Measurements from ENCODE around the gene TMEM31.
A peak's percentile ranks its signal among the peaks of the same experiment; 100 is the strongest.
"Not testable (repeated sequence)": the region's sequence is repeated elsewhere in the genome, so short reads cannot be mapped to it uniquely, and the experiment has no call there.

The TMEM31 gene

DNA sequence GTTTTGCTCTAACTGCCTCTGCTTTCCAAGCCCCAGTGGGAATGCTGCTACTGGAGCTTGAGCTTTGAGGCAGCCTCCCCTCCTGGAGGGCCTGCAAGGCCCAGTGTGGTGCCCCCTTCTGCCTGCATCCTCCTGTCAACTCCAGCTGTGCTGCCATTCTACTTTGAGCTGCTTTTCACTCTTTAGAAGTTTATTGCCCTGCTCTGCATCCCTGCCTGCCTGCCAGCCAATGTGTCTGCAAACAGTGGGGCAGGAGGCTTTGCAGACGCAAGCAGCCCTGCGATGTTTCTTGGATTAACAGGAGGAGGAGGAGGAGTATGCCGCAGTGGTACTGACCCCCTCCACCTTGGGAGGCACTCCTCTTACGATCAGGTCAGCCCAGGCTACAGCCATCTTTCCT lies 16.4 kb downstream of the TMEM31 start:
- no peak for DNase-seq

DNA sequence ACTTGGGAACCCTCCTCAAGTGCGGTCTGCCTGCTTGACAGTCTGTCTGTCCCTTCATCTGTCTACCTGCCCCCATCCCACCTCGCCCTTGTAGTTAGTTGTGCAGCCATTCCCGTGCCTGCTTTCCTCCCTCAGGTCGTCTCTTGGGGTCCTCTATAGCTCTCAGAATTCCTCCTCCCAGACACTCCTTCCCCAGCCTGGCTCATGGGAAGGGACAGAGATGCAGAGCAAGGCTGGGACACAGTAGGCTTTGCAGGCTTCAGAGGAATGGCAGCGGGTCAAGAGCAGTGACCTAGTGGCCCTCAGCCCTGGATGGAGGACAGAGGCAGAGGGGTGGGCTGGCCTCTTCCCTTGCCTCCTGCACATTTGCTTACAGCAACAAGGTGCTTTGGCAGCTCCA lies 18.3 kb downstream of the TMEM31 start:
- no peak for DNase-seq

DNA sequence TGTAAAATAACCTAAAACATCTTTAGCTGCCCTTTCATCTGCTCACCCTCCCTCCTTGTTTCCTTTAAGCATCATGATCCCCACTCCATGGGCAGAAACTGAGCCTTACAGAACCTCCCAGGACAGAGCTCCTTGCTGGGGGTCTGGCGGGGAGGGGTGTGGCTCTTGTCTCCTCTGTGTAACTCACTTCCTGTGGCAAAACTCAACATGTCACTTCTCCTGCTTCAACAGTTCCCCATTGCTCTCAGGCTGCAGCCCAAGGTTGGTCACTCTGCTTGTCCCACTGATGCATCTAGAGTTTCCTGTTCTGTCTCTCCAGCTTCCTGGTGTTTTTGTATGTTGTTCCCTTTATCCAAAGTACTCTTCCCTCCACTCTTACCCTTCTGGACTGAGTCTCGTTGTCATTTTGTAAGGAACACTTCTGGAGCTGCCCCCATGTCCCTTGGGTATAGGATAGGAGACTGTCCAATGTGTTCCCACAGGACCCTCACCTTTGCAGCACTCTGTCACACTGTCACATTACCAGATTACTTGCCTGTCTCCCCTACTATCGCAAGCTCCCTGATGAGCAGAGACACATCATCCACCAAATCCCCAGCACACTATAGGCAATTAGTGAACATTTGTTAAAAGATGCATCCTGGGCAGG lies 19.6 kb downstream of the TMEM31 start:
- DNase-seq = peak; percentile 24

DNA sequence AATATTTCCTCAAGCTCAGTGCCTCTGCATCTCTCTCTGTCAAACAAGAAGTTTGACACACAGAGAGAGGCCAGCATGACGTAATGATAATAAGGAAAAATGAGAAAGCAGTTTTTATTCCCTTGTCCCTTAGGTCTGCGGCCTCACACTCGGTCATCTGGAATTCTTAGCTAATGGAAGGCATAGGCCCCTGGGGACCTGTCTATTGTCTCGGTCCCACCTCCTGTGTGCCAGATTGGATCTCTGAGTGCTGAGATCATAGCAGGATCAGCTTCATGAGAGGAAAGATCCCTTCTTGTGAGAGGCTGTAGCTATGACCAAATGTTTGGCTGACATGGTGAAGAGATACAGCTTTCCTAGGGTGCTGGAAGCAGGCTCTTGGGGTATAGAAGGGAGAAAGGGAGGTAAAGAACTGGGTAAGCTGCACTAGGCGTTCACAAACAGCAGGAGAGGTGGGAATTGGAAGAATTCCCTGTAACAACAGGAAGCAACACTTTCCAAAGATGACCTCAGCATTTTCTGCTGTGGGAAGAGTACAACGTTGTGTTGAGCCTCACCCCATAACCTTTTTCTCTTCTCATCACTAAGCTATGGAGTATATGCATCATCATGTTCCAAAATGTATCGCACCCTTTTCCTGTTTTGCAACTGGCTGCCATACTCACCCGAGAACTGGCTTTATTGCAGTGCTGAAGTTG lies 20.2 kb downstream of the TMEM31 start:
- DNase-seq = no peak

DNA sequence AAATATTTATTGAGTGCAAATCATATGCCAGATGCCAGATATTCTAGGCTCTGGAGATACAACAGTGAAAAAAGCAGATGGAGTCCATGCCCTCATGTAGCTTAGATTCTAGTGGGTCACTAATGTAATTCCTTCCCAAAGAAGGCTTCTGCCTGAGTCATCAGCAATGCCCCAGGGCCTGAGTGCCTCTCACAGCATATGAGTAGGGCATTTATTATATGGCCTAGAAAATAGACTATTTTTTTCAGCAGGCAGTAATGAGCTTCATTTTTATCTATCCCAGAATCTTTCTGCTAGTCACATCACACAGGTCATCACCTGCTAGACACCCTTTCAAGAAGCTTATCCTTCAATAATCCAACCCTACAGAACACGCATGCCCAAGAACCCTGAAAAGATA lies 22.3 kb downstream of the TMEM31 start:
- no peak for DNase-seq

DNA sequence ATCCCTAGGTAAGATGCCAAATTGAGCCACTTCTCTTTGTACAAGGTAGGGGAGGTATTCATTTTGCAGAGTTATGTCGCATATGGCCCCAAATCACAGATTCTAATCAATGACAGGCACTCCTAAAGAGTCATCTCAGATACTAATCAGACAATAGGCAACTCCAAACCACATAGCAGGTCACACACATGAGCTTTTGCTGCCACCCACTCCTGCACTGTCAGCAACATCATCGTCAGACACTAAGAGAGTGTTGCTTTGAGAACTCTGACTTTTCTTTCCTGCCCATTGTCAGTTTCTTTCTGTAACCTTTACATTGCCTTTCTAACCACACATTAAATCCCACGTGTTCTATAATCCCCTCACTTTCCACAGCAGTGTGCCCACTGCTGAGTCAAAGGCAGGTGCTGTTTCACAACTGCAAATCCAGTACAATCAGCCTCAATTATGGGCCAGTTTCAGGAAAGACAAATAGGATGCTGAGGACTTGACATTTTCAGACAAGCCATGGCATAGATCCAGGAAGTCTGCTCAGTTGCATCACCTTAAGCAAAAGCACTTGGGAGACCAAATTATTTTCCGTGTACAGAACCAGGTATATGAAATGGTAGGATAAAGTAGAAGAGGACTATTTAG lies 23.5 kb downstream of the TMEM31 start:
- no peak for DNase-seq

DNA sequence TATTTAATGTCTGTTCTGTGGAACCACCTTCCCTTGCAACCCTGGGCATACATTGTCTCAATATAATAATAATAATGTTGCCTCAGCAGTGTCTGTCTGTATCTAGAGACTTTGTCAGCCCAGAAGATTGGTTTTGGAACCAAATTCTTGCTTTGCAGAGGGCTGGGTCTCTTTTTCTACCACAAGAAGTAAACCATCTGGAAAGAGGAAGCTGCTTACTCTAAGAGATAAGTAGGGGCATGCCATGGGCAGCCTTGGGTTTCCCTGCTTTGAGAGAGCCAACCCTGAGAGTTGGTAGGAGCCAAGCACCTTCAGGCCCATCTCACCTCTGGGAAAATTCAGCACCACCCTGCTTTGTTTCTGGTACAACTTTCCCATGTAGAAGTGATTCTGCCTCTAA lies 27.0 kb downstream of the TMEM31 start:
- no peak for DNase-seq

DNA sequence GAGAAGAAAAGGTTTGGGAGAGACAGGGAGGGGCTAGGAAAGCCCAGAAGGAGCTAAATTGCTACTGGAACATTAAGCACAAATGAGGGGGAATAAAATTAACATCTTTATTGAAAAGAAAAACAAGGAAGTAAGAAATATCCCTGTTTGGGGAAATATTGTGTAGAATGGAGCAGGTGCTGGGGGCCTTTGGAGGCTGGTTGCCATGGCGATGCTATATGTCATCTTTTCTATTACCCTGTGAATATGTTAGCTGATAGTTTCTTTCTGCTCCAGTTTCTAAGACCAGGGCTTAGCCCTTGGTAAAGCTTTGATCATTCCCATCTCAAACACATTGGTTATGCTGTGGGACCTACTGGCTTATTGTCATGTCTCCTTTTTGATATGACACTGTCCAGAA lies 28.7 kb downstream of the TMEM31 start:
- no peak for DNase-seq

DNA sequence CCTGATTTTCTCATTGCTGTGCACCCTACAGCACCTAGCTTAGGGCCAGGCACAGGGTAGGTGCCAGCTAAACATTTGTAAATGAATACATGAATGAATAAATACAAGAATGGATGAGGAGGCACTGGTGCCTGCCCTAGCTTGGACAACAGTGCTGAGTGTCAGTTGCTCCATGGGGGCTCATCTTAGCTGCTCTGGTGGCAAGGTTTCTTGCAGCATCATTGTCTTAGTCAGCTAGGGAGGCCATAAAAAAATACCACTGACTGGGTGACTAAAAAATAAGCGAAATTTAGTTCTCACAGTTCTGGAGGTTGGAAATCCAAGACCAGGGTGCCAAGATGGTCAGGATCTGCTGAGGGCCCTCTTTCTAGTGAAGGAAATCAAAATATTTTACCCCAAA lies 31.2 kb downstream of the TMEM31 start:
- DNase-seq = no peak

DNA sequence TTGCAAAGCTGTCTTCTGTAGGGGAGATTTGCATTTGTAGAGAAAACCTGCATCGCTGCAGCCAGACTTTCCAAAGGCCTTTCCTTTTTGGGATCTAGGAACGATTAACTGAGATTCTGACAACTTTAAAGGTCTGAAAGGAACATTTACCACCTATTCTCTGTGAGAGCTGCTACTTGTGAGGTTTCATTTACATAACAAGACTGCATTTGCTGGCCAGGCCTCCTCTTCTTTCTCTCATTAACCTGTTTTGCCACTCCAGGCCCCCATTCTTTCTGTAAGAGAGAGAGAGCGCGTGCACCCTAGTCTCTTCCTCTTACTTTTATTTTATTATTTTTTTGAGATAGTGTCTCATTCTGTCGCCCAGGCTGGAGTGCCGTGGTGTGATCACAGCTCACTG lies 31.6 kb downstream of the TMEM31 start:
- DNase-seq = no peak

DNA sequence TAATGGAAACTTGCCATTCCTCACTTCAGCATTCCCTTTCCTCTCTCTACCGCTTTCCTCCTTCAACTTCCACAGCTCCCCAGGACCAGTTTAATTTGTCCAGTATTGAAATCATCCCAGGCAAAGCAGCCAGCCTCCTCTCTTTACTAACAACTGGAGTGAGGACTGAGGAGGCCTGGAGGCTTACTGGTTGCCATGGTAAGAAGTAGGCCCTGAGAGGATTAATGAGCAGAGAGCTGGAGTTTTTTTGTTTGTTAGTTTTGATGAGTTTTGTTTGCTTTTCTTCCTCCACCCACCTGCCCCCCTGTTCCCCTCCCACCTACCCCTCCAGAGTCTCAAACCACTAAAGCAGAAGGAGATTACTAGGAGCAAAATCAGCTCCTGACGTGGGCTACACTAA lies 36.5 kb downstream of the TMEM31 start:
- no peak for DNase-seq

DNA sequence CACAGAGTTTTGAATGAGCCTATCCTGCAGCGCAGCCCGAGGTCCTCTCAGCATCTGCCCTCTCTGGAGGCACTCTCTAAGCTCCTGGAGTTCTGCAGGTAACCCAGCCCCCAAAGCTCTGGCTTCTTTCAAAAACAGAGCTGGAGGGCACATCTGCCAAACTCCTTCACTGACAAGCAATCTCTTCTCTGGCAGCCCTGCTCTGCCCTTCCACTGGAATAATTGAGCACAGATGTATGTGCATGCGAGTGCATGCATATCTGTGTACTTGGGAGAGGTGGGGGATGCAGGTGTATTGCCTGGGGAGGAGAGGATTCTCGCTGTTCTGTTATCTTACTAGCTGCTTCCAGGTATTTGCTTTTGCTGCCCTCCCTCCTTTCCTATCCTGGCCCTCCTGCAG lies 43.7 kb downstream of the TMEM31 start:
- no peak for DNase-seq

DNA sequence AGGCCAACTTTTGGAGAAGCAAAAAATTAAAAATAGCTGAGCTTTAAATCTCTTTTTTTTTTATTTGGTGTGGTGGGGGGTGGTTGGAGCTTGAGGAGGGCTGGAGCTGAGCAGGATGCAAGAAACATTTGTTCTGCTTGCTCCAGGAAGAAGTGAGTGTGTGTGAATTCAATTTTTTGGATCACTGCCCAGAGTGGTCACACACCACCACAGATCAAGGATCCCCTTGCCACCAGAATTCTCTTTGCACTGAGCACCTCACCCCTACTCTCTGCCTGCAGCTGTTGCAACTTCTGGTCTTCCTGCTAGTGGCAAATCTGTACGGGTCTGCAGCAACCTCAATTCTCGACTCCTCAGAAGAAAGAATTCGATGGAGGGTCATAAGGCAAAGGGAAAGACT lies 46.0 kb downstream of the TMEM31 start:
- no peak for DNase-seq

DNA sequence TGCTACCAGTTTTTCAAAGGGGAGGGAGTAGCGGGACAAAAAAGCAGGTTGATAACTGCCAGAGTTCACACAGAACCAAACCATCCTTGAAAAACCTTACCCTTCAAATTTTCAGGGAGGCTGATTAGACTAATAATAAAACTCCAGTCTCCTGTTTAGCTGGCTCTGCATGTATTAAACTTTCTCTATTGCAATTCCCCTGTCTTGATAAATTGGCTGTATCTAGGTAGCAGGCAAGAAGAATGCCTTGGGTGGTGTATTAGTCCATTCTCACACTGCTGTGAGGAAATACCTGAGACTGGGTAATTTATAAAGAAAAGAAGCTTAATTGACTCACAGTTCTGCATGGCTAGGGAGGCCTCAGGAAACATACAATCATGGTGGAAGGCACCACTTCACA lies 47.8 kb downstream of the TMEM31 start:
- no peak for DNase-seq

DNA sequence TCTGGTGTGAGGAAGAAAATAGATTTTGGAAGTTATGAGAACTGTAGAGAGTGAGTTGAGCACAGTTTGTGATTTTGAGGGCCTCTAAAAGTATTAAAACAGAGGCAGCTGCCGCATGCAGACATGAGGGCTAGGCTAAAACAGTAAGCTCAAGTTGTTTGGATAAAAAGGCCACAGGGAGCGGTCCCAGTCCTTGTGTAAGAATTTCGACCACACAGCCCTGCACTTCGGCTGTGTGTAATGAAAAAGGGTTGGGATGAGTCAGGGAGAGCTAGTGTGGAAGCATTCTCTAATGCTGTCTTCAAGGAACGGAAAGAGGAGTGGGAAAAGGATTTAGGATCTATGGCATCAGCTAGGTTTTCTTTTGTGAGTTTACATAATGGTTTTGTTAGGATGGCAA lies 52.8 kb downstream of the TMEM31 start:
- not testable (repeated sequence) for DNase-seq

Data from CD4-positive, alpha-beta T cell treated with Interleukin-15 for 1 hour (primary cell).